CD14-positive monocyte (primary cell): ENCODE data around the gene MAMDC2. TPM values are rescaled to one million over a fixed set of nuclear protein-coding genes. Genes with fewer than 3 reads are reported as not detected.

Experiments used
- DNase-seq, 3 donors: peaks; one replicate each; pipeline ENCODE4 v3.0.0-alpha.2; 2011 to 2022
- H2AFZ ChIP-seq: 2 replicates; pipeline ENCODE4 v1.6.0; 2012; ENCODE audit warnings: mild to moderate bottlenecking, low read depth, low read length, inconsistent platforms; ENCODE audit not compliant: insufficient read depth, poor library complexity, severe bottlenecking
- H3K27ac ChIP-seq, 2 donors: 1 replicate in 1 of 2; 2 replicates in 1 of 2; pipeline ENCODE4 v1.5.1; 2012 to 2013; ENCODE audit warnings: low read length in 2 of 2, control low read depth in 1 of 2, inconsistent platforms in 1 of 2, low read depth in 1 of 2, mild to moderate bottlenecking in 1 of 2
- H3K27me3 ChIP-seq, 2 donors: one replicate each; pipeline versions ENCODE4 v1.6.0 to v1.6.1; 2011 to 2013; ENCODE audit warnings: low read length in 2 of 2; ENCODE audit not compliant: control insufficient read depth in 2 of 2, insufficient read depth in 2 of 2
- H3K36me3 ChIP-seq, 2 donors: replicated peaks in 1 of 2; 1 replicate in 1 of 2; 2 replicates in 1 of 2; pipeline versions ENCODE4 v1.5.1 to v1.6.1; 2012 to 2013; ENCODE audit warnings: low read length in 2 of 2, control low read depth in 1 of 2, inconsistent platforms in 1 of 2, mild to moderate bottlenecking in 1 of 2; ENCODE audit not compliant: insufficient read depth in 2 of 2, control insufficient read depth in 1 of 2
- H3K4me1 ChIP-seq, 2 donors: 1 replicate in 1 of 2; 2 replicates in 1 of 2; pipeline versions ENCODE4 v1.5.1 to v1.6.1; 2012 to 2013; ENCODE audit warnings: low read length in 2 of 2, control low read depth in 1 of 2, inconsistent platforms in 1 of 2, mild to moderate bottlenecking in 1 of 2, moderate library complexity in 1 of 2; ENCODE audit not compliant: insufficient read depth in 2 of 2, control insufficient read depth in 1 of 2
- H3K4me2 ChIP-seq: replicated peaks from 2 replicates; pipeline ENCODE3; 2012; ENCODE audit warnings: low read length, moderate library complexity, mild to moderate bottlenecking; ENCODE audit not compliant: poor library complexity, severe bottlenecking; ENCODE audit errors: extremely low read depth
- H3K4me3 ChIP-seq, 3 experiments: fragments of 200-600 bp in 1 of 3; sonication (generic) in 1 of 3; replicated peaks in 1 of 3; 1 replicate in 2 of 3; 2 replicates in 1 of 3; pipeline ENCODE4 v1.5.1; 2011 to 2013; ENCODE audit warnings: low read length in 3 of 3, mild to moderate bottlenecking in 3 of 3, control low read depth in 2 of 3, low read depth in 2 of 3, inconsistent platforms in 1 of 3, moderate library complexity in 1 of 3
- H3K79me2 ChIP-seq: 2 replicates; pipeline ENCODE4 v1.6.0; 2012; ENCODE audit warnings: mild to moderate bottlenecking, control low read depth, inconsistent platforms, low read length, moderate library complexity; ENCODE audit not compliant: insufficient read depth
- H3K9ac ChIP-seq: 2 replicates; pipeline ENCODE4 v1.6.0; 2017; ENCODE audit warnings: low read length, mild to moderate bottlenecking; ENCODE audit not compliant: insufficient read depth, poor library complexity, severe bottlenecking
- H3K9me3 ChIP-seq, 2 donors: replicated peaks in 1 of 2; 1 replicate in 1 of 2; 2 replicates in 1 of 2; pipeline versions ENCODE4 v1.5.1 to v1.6.1; 2012 to 2013; ENCODE audit warnings: low read length in 2 of 2, control low read depth in 1 of 2; ENCODE audit not compliant: control insufficient read depth in 1 of 2, insufficient read depth in 1 of 2
- H4K20me1 ChIP-seq: 2 replicates; pipeline ENCODE4 v1.6.0; 2012; ENCODE audit warnings: mild to moderate bottlenecking, low read length, control low read depth, moderate library complexity; ENCODE audit not compliant: insufficient read depth
- H3K27ac Mint-ChIP-seq, 7 donors: one replicate each; pipeline ENCODE4 v1.8.0; 2020; ENCODE audit warnings: mild to moderate bottlenecking in 7 of 7, mixed read lengths in 7 of 7, moderate library complexity in 6 of 7, inconsistent platforms in 2 of 7
- H3K27me3 Mint-ChIP-seq, 3 donors: one replicate each; pipeline ENCODE4 v1.8.0; 2021 to 2022; ENCODE audit warnings: low read depth in 3 of 3, mild to moderate bottlenecking in 3 of 3, mixed read lengths in 3 of 3, moderate library complexity in 3 of 3, inconsistent platforms in 1 of 3
- H3K36me3 Mint-ChIP-seq, 2 donors: one replicate each; pipeline ENCODE4 v1.8.0; 2020; ENCODE audit warnings: mixed read lengths in 2 of 2, inconsistent platforms in 1 of 2, mild to moderate bottlenecking in 1 of 2
- H3K4me1 Mint-ChIP-seq: one replicate; pipeline ENCODE4 v1.8.0; 2020; ENCODE audit warnings: mild to moderate bottlenecking, mixed read lengths
- H3K4me3 Mint-ChIP-seq, 2 donors: one replicate each; pipeline ENCODE4 v1.8.0; 2020; ENCODE audit warnings: mild to moderate bottlenecking in 2 of 2, mixed read lengths in 2 of 2, moderate library complexity in 1 of 2
- H3K9me3 Mint-ChIP-seq, 7 donors: one replicate each; pipeline ENCODE4 v1.8.0; 2020 to 2022; ENCODE audit warnings: mixed read lengths in 7 of 7, mild to moderate bottlenecking in 6 of 7, moderate library complexity in 6 of 7, inconsistent platforms in 2 of 7
- CTCF ChIP-seq: fragments of 200-600 bp; IDR thresholded peaks from one replicate; pipeline ENCODE4 v1.8.0; 2022; ENCODE audit warnings: antibody characterized with exemption, mild to moderate bottlenecking
- WGBS: methylation state at CpG from one replicate; pipeline ENCODE4 v1.1.5; 2013; ENCODE audit warnings: missing lambda C conversion rate; ENCODE audit not compliant: insufficient coverage; 5-methylcytosine and 5-hydroxymethylcytosine counted together
- intact Hi-C, 2 donors: fragments of 100-400 bp; cut with micrococcal nuclease; formaldehyde crosslinking; loops; one replicate each; pipeline versions ENCODE4 v1.15.0 to v1.15.1; 2023
- polyA plus RNA-seq, 3 donors: library from polyadenylated mRNA; depleted of rRNA in 1 of 3; unstranded in 2 of 3; stranded (reverse) in 1 of 3; fragments of 300-500 nt in 2 of 3; fragments of >200 nt in 1 of 3; fragmentation: Illumina TruSeq in 2 of 3; gene quantifications; 1 replicate in 2 of 3; 2 replicates in 1 of 3; pipeline ENCODE4 v1.2.3, GENCODE V29; 2012 to 2021

Gene MAMDC2
- polyA plus RNA-seq, 3 donors: 0.05 to 0.09 TPM; not detected in 1

- Mint-ChIP-seq H3K36me3 (no peaks in the 10 kb centered on the region), H3K27ac (peak overlapping the region in 4 of 7 donors; percentile 2 to 31 (median 14)), H3K27me3 (no peaks in the 10 kb centered on the region), H3K9me3 (no peaks in the 10 kb centered on the region), H3K4me3 (peak overlapping the region in 1 of 2 donors; percentile 59), H3K4me1 (peaks cover 11% of the 10 kb centered on the region)
- Histone ChIP-seq H3K9me3 (no peaks in the 10 kb centered on the region), H3K9ac (no peak overlapping the region), H3K4me2 (peak overlapping the region; percentile 1), H2AFZ (no peak overlapping the region), H3K4me3 (no peak overlapping the region), H4K20me1 (no peaks in the 10 kb centered on the region), H3K36me3 (no peaks in the 10 kb centered on the region), H3K79me2 (no peaks in the 10 kb centered on the region), H3K4me1 (peaks cover 8 to 10% of the 10 kb centered on the region in 2 donors), H3K27me3 (no peaks in the 10 kb centered on the region), H3K27ac (no peak overlapping the region)
- no peak for TF ChIP-seq CTCF
- DNase-seq: peak; percentile 2 to 18 (median 5)
- WGBS: no CpG with 5 or more reads among the region's 1 CpG
- intact Hi-C loops: no loop called here
These were observed 103.5 kb downstream of the MAMDC2 start for GRCh38 chr9:70147196-70147595.

- H3K9ac ChIP-seq: no peak overlapping the region
- H3K27me3 Mint-ChIP-seq: no peaks in the 10 kb centered on the region
- 94% methylated on average over 3 of the region's 3 CpGs for WGBS
- intact Hi-C loops: no loop called here
- H3K36me3 ChIP-seq: no peaks in the 10 kb centered on the region
- no peaks in the 10 kb centered on the region for H3K36me3 Mint-ChIP-seq
- H3K4me3 Mint-ChIP-seq: peak overlapping the region in 1 of 2 donors; percentile 59
- no peaks in the 10 kb centered on the region for H4K20me1 ChIP-seq
- H3K4me1 Mint-ChIP-seq: peaks cover 11% of the 10 kb centered on the region
- no peak for DNase-seq
- no peak for TF ChIP-seq CTCF
- no peaks in the 10 kb centered on the region for H3K9me3 Mint-ChIP-seq
- no peaks in the 10 kb centered on the region for H3K9me3 ChIP-seq
- H3K4me2 ChIP-seq: peak overlapping the region; percentile 1
- peak overlapping the region in 4 of 7 donors; percentile 2 to 31 (median 14) for H3K27ac Mint-ChIP-seq
- no peaks in the 10 kb centered on the region for H3K79me2 ChIP-seq
- H3K27me3 ChIP-seq: no peaks in the 10 kb centered on the region
- H3K27ac ChIP-seq: no peak overlapping the region
- no peak overlapping the region for H2AFZ ChIP-seq
- peaks cover 8 to 10% of the 10 kb centered on the region in 2 donors for H3K4me1 ChIP-seq
- no peak overlapping the region for H3K4me3 ChIP-seq
These were observed 104.0 kb downstream of the MAMDC2 start for GRCh38 chr9:70147651-70148050.
